ENCODE measurements around the gene ZMIZ1.

Gene ZMIZ1

DNA sequence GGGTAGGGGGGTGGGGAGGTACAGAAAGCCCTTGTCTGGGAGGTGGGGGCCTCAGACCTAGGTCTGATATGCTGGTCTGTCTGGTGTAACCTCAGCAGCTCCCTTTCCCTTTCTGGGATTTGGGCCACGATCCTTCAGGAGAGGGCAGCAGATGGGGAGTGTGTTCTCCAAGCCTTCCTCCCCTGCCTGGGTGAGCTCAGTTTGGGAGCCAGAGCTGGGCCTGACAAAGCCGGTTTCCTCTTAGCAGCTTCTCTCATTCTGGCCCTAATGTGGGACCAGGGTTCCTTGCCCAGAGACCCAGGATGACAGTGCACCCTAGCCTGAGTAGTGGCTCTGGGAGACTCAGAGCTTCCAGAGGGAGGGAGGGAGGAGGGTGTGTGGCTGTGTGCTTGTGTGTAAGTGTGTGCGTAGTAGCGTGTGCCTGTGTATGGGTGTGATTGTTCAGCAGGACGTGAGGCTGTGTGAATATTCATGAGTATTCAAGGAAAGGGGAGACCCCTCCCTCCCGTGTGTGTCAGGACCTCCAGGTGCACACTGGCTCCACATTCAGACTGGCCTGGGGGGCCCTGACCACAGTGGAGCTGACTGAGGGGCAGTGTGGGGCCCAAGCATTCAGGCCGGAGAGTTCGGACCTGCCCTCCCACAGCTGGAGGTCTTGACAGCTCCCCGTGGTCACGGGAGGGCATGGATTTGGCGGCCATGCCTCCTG, 96.5 kb downstream of the ZMIZ1 start:
- H3K27ac ChIP-seq: no peak overlapping the region
- TF ChIP-seq CTCF (conservative IDR thresholded peaks at IDR 0.05) (no peak), ZFX (IDR thresholded peaks at IDR 0.05) (no peak)

- no peak for TF ChIP-seq ZFX (IDR thresholded peaks at IDR 0.05)
- no peak for TF ChIP-seq CTCF (conservative IDR thresholded peaks at IDR 0.05)
- no peak overlapping the region for H3K27ac ChIP-seq
Observed at GRCh38 chr10:79166312-79166721, 97.6 kb downstream of the ZMIZ1 start.

- H3K27ac ChIP-seq: no peak overlapping the region
- TF ChIP-seq ZFX (IDR thresholded peaks at IDR 0.05) (no peak), CTCF (conservative IDR thresholded peaks at IDR 0.05) (no peak)
Observed at GRCh38 chr10:79166741-79167140, 98.0 kb downstream of the ZMIZ1 start.

GRCh38 chr10:79167537-79167936, 98.8 kb downstream of the ZMIZ1 start:
- no peak for TF ChIP-seq CTCF (conservative IDR thresholded peaks at IDR 0.05)
- TF ChIP-seq ZFX (IDR thresholded peaks at IDR 0.05): no peak
- no peak overlapping the region for H3K27ac ChIP-seq

- TF ChIP-seq CTCF (conservative IDR thresholded peaks at IDR 0.05) (no peak), ZFX (IDR thresholded peaks at IDR 0.05) (no peak)
- H3K27ac ChIP-seq: no peak overlapping the region
Observed at GRCh38 chr10:79168210-79168609, 99.4 kb downstream of the ZMIZ1 start.

DNA sequence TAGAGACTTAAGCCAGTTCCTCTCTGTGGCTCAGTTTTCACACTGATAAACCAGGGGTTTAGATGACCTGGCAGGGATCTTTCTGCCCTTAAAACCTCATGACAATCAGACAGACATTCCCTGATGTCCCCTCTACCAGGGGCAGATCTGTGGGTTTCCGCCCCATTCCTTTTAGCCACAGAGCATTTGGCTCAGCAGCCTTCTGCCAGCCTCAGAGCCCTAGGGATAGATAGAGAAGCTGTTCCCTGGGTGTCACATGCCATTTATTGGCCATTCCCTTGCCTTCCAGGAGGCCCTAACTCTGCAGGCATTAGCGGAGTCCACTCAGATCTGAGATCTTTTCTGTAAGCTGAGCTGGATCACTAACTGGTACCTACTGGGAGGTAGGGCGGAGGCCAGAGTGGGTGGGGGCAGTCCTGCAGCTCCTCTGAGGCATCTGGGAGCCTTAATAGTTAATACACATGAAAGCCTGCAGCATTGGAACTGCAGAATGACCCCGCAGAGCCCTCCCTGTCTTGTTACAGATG, 101.5 kb downstream of the ZMIZ1 start:
- H3K27ac ChIP-seq: no peak overlapping the region
- TF ChIP-seq ZFX (IDR thresholded peaks at IDR 0.05): no peak
- no peak for TF ChIP-seq CTCF (conservative IDR thresholded peaks at IDR 0.05)

GRCh38 chr10:79170993-79171392, 102.2 kb downstream of the ZMIZ1 start:
- H3K27ac ChIP-seq: no peak overlapping the region

More at GRCh38 chr10:79170993-79171392, 102.2 kb downstream of the ZMIZ1 start:
- no peak for TF ChIP-seq CTCF (conservative IDR thresholded peaks at IDR 0.05)
- TF ChIP-seq ZFX (IDR thresholded peaks at IDR 0.05): no peak
